Mammary epithelial cell (primary cell): ENCODE data around the gene PC.

Source experiments
- EZH2 ChIP-seq: IDR thresholded peaks from 2 replicates; pipeline ENCODE4 v1.6.1; 2012; ENCODE audit warnings: low read length, inconsistent platforms, borderline replicate concordance
- TF ChIP-seq, protein P1 (sequence below), 2 donors: IDR thresholded peaks in 1 of 2; conservative IDR thresholded peaks in 1 of 2; 2 replicates each; pipeline ENCODE4 v1.5.1; 2011 to 2012; ENCODE audit warnings: inconsistent platforms in 2 of 2, low read length in 2 of 2, mild to moderate bottlenecking in 2 of 2, control low read depth in 1 of 2, low read depth in 1 of 2; ENCODE audit not compliant: insufficient read depth in 1 of 2; ENCODE audit errors: extremely low read depth in 1 of 2

- TF ChIP-seq, protein P1, sequence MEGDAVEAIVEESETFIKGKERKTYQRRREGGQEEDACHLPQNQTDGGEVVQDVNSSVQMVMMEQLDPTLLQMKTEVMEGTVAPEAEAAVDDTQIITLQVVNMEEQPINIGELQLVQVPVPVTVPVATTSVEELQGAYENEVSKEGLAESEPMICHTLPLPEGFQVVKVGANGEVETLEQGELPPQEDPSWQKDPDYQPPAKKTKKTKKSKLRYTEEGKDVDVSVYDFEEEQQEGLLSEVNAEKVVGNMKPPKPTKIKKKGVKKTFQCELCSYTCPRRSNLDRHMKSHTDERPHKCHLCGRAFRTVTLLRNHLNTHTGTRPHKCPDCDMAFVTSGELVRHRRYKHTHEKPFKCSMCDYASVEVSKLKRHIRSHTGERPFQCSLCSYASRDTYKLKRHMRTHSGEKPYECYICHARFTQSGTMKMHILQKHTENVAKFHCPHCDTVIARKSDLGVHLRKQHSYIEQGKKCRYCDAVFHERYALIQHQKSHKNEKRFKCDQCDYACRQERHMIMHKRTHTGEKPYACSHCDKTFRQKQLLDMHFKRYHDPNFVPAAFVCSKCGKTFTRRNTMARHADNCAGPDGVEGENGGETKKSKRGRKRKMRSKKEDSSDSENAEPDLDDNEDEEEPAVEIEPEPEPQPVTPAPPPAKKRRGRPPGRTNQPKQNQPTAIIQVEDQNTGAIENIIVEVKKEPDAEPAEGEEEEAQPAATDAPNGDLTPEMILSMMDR (conservative IDR thresholded peaks at IDR 0.05 in 1 of 2, IDR thresholded peaks at IDR 0.05 in 1 of 2; ENCODE audit: extremely low read depth in 1 of 2, insufficient read depth in 1 of 2, low read depth in 1 of 2, low read length in 2 of 2) = no peak
- no peak for TF ChIP-seq EZH2
Measured at GRCh38 chr11:66850588-66851238, 107.5 kb downstream of the PC start.
